Activated CD4-positive, alpha-beta T cell treated with anti-CD3 and anti-CD28 coated beads, Interleukin-2, amount 50 U/mL, for 24 hours (primary cell): ENCODE data around the gene NTRK3.

Experiments used
- DNase-seq, 2 donors: peaks; one replicate each; pipeline ENCODE4 v3.0.0-alpha.2; 2020; ENCODE audit warnings: low read depth in 1 of 2, low spot score in 1 of 2

The NTRK3 gene

GRCh38 chr15:88126695-88127431 is 129.7 kb downstream of the NTRK3 start:
- no peak for DNase-seq

- no peak for DNase-seq
These were observed 131.0 kb downstream of the NTRK3 start for GRCh38 chr15:88125576-88125975.

- DNase-seq = no peak
These were observed 132.3 kb downstream of the NTRK3 start for GRCh38 chr15:88124199-88124598.

GRCh38 chr15:88121968-88122530 is 134.5 kb downstream of the NTRK3 start:
- DNase-seq = no peak

GRCh38 chr15:88120026-88120425 is 136.5 kb downstream of the NTRK3 start:
- no peak for DNase-seq

GRCh38 chr15:88118741-88119140 is 137.8 kb downstream of the NTRK3 start:
- DNase-seq = no peak

- no peak for DNase-seq
These were observed 138.5 kb downstream of the NTRK3 start for GRCh38 chr15:88118035-88118434.

- no peak for DNase-seq
These were observed 140.9 kb downstream of the NTRK3 start for GRCh38 chr15:88115486-88116152.

GRCh38 chr15:88113613-88114308 is 142.8 kb downstream of the NTRK3 start:
- DNase-seq = no peak

- DNase-seq = no peak
These were observed 147.5 kb downstream of the NTRK3 start for GRCh38 chr15:88108991-88109390.

- DNase-seq = no peak
These were observed 148.1 kb downstream of the NTRK3 start for GRCh38 chr15:88108477-88108876.

- no peak for DNase-seq
These were observed 150.5 kb downstream of the NTRK3 start for GRCh38 chr15:88106074-88106473.

- no peak for DNase-seq
These were observed 152.2 kb downstream of the NTRK3 start for GRCh38 chr15:88104357-88104756.

GRCh38 chr15:88100181-88100580 is 156.4 kb downstream of the NTRK3 start:
- DNase-seq = no peak

- no peak for DNase-seq
These were observed 158.2 kb downstream of the NTRK3 start for GRCh38 chr15:88098361-88098760.

- no peak for DNase-seq
These were observed 165.0 kb downstream of the NTRK3 start for GRCh38 chr15:88091444-88092016.

- DNase-seq = no peak
These were observed 166.0 kb downstream of the NTRK3 start for GRCh38 chr15:88090481-88091011.

GRCh38 chr15:88089731-88090130 is 166.8 kb downstream of the NTRK3 start:
- no peak for DNase-seq

- DNase-seq = no peak
These were observed 167.4 kb downstream of the NTRK3 start for GRCh38 chr15:88089024-88089620.

GRCh38 chr15:88083811-88084760 is 172.5 kb downstream of the NTRK3 start:
- no peak for DNase-seq
